ENCODE measurements around the gene HSPB1.
"Not testable (repeated sequence)": the region's sequence is repeated elsewhere in the genome, so short reads cannot be mapped to it uniquely, and the experiment has no call there.

Gene HSPB1

DNA sequence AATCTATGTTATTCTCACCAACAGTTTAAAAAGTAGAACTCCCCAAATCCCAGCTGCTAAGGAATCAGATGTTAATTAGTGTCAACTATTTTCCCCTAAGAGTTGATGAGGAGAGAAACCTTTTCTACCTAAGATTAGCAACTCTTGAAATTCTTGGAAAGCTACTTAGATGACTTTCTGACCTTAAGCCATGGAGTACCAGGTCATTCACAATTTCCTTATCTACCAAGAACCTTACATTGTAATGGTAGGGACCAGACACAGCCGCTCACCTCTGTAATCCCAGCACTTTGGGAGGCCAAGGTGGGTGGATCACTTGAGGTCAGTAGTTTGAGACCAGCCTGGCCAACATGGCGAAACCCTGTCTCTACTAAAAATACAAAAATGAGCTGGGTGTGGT, 32.9 kb downstream of the HSPB1 start:
- DNase-seq = not testable (repeated sequence)

DNA sequence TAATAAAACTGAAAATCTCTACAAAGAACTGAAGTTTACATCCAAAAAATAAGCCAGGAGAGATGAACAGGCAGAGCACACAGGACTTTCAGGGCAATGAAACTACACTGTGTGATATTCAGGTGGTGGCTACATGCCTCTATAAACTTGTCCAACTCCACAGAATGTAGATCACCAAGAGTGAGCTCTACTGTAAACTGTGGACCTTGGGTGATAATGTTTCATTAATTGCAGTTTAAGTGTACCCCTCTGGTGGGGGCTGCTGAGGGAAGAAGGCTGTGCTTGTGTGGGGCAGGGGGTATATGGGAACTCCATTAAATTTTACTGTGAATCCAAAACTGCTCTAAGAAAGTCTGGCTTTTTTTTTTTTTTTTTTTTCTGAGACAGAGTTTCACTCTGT, 33.6 kb downstream of the HSPB1 start:
- DNase-seq = no peak

DNA sequence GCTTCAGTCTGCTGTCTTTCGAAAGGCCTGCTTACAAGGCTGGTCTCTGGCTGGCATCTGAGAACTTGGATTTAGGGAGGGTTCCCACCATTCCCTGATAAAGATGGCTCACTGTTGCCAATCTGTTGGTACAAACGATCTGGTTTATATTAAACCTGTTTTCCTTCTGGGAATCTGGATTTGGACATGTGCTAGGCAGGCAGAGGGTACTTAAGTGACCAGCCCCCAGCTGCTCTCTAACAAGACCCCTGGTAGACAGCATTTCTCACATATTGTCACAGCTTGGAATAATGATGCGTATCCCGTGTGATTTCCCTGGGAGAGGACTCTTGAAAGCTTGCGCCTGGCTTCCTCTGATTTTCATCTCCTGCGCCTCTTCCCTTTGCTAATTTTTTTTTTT, 34.7 kb downstream of the HSPB1 start:
- DNase-seq = no peak

DNA sequence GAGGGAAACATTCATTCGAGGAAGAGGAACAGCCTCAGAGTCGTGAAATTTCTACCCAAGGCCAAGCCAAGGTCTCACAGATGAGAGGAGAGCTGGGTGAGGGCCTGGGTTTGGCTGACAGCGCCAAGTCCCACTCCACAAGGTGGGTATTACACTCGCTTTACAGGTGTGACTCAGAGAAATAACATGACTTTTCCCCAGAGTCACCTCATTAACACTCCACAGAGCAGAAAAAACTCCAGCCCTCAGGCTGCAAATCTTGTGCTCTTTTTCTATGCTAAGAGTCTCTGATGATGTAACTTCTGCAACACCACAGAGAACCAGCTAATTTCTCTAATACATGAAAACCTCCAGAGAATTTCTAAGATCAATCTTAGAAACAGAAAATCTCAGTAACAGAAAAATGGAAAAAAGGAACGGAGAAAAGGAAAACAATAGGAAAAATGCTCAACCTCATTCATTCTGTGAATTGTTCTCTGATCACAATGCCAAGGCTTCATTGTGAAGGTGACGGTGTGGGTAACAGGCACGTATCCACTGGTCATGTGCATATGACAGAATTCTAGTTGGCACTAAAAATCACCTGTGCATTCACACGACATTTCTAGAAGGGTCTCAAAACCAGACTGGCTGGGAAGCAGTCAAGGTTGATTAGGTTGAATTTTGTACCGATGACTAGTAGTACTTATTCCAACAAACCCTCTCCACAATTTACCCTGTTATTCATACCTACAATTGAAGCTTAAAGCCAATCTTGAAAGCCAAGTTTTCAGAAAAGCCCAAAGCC, 36.0 kb downstream of the HSPB1 start:
- DNase-seq = no peak

DNA sequence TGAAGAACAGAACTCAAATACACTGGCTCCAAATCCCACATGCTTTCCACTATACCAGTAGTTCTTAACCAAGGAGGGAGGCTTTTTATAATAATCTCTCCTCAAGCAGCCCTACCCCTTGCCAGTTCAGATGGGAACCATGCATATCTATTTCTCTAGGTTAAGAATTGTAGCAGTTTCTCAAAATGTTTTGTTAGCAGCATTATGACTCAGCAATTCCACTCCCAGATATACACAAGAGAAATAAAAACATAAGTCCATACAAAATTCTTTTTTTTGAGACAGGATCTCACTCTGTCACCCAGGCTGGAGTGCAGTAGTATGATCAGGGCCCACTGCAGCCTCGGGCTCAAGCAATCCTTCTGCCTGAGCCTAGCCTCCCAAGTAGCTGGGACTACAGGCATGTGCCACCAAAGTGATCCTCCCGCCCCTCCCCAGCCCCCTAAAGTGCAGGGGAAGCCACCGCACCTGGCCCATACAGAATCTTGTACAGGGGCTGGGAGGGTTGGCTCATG, 38.2 kb downstream of the HSPB1 start:
- DNase-seq = no peak

DNA sequence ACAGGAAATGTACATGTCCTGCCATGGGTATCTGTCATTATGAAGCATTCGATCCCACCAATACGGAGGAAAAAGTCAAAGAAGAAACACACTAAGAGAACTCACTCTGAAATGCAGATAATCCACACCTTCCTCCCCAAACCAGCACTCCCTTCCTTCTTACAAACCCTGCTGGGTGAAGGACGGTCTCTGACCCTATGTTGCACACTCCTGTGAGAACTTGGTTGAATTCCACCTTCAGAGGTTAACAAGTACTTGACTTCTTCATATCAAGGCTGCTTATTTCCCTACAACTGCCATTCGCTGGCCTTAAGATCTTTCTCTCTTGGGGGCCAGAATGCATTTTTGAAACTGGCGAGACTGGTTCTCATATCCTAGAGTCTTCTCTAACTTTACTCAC, 39.7 kb downstream of the HSPB1 start:
- no peak for DNase-seq

DNA sequence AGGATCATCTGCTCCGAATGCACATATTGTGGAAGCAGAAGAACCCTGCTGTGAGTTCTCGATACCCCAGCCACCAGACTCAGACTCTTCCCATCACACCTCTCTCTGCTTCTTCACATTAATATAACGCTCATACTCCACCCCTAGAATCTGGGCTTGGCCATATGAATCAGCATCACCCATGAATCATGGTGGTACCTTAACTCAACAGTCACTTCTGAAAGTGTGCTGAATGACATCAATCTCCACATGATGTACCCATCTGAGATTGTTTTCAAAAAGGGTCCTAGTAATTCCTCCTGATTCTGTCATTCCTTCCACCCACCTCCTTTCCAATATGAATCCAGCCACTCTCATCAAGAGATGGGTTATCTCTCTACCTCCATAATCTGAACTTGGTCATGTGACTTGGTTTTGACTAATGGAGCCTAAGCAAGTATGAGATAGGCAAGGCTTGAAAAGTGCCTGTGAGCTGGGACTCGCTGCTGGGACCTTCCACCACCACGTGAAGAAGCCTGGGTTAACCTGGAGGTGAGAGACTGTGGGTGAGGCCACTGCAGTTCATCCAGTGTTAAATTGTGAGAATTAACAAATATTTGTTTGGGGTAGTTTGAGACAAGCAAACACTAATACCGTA, 40.9 kb downstream of the HSPB1 start:
- DNase-seq = no peak

DNA sequence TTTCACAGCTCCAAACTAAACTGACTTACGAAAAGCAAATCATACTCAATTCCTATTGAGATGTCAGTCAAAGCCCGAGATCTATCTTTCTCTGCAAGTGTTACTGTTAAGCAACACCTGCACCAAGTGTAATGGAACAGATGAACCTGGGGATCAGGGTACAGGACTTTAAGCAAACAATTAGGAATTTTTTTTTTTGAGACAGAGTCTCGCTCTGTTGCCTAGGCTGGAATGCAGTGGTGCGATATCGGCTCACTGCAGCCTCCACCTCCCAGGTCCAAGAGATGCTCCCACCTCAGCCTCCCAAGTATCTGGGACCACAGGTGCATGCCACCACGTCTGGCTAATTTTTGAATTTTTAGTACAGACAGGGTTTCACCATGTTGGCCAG, 41.5 kb downstream of the HSPB1 start:
- no peak for DNase-seq

DNA sequence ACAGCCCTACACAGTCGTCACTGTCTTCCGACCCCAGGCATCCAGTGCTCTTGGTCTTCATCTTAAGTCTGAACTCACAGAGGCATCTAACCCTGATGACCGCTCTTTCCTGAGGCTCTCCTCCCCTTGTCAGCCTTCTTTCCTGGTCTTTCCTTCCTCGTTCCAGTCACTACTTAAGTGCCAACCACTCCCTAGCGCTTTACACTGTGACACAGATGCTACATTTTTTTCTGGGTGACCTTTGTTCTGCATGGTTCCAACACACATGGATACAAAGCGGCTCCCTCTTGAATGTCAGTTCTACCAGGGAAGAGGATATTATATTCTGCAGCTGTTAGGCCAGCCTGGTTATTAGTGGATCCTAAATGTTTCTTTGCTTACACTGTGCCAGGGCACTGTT, 43.6 kb downstream of the HSPB1 start:
- no peak for DNase-seq

DNA sequence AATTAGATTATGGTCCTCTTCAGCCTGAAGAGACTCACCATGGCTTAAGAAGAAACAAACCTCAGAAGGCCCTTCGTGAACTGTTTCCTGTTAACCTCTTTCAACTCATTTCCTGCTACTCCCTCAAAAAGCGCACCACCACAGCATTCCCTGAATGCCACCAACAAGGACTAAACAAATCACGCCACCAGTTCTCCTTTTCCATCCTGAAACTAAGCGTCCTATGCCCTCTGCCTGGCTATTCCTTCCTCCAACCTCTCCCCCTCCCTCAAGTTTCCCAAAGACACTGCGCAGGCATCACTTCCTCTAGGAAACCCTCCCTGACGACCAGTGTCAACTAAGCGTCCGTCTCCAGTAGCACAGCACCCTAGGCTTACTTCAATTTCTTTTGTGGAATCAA, 44.3 kb downstream of the HSPB1 start:
- DNase-seq = no peak

DNA sequence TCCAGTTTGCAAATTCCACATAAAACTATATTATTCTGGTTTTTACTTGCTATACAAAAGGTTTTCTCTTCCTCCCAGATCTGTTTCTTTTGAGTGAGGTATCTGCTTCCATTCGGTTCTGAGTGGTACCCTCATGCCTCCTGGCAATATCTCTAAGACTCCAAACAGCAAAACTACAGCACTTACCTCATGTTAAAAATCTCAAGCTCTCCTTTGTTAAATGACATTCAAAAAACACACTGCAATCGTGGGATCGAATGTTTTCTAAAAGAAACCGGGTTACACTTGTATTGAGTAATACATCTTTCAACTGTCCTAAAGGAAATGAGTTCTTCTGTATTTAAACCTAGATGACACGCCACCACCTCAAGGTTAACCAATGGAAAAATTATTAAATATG, 45.2 kb downstream of the HSPB1 start:
- DNase-seq = no peak

DNA sequence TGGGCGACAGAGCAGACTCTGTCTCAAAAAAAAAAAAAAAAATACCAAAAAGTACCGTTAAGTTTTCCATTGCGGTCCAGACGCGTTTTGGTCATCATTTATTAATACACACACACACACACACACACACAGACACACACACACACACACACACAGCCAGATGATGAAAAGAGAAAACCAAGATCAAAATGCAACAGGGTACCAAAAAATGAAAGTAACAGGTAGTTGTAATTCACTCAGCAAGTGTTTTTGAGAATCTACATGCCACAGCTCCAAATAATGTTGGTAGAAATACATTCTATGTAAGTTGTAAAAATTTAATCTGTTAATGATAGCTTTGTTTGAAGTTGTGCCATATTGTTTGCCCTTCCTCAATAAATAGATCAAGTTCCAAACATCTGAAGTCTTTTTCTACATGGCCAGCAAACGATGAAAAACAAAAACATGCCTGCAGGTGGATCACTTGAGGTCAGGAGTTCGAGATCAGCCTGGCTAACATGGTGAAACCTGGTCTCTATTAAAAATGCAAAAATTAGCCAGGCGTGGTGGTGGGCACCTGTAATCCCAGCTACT, 46.9 kb downstream of the HSPB1 start:
- no peak for DNase-seq

DNA sequence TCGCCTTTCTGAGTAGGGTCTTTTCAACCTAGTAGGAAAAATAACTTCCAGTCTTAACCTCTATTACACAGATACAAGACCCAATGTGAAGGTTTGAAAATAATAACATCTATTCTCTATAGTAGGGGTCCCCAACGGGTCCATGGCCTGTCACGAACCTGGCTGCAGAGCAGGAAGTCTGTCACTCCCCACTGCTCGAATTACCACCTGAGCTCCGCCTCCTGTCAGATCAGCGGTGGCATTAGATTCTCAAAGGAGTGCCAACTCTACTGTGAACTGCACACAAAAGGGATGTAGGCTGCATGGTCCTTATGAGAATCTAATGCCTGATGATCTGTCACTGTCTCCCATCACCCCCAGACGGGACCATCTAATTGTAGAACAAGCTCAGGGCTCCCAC, 48.9 kb downstream of the HSPB1 start:
- no peak for DNase-seq

DNA sequence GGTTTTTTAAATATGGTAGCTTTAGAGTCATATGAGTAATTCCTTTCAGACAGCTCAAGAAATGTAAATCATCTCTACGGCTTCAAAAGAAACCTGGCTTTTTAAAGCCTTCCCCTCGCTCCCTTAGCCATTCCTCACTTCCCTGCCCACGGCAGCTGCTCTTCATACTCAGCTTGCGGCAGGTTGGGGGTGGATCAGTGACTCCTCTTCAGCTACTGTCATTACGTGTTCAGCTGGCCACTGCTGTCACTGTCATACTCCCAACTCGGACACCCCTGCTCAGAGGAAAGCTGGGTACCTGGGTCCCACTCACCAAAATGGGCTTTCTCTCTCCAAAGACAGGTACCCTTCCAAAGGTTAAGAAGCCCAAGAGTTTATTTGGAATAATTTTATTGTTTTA, 49.7 kb downstream of the HSPB1 start:
- no peak for DNase-seq

DNA sequence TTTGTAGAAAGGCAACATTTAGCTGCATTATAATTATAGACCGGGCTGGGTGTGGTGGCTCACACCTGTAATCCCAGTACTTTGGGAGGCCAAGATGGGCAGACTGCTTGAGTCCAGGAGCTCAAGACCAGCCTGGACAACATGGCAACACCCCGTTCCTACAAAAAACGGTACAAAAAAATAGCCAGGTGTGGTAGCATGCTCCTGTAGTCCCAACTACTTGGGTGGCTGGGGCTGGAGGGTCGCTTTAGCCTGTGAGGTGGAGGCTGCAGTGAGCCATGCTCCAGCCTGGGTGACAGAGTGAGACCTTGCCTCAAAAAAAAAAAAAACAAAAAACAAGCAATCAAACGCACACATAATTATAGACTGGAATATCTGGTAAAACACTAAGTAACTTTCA, 51.3 kb downstream of the HSPB1 start:
- DNase-seq = no peak

Data from CD4-positive, alpha-beta T cell treated with Interferon alpha-2 for 1 hour (primary cell).